Spleen (tissue), 11 donors: Measurements from ENCODE around the gene KLHL21. TPM values are rescaled to one million over a fixed set of nuclear protein-coding genes. Genes with fewer than 3 reads are reported as not detected.

Source experiments
- DNase-seq: peaks from one replicate; pipeline ENCODE4 v3.0.0-alpha.2; 2020
- H3K27ac ChIP-seq, 8 donors: fragments of 200-600 bp; sonication (generic) in 7 of 8; 1 replicate in 4 of 8; 2 replicates in 4 of 8; pipeline versions ENCODE4 v1.5.0 to v1.8.0; 2016 to 2021; ENCODE audit warnings: inconsistent platforms in 4 of 8, mild to moderate bottlenecking in 4 of 8, moderate library complexity in 1 of 8
- H3K27me3 ChIP-seq, 7 donors: fragments of 200-600 bp; sonication (generic) in 6 of 7; replicated peaks in 1 of 7; 1 replicate in 4 of 7; 2 replicates in 3 of 7; pipeline versions ENCODE4 v1.5.0 to v1.8.0; 2016 to 2021; ENCODE audit warnings: inconsistent platforms in 3 of 7, mild to moderate bottlenecking in 1 of 7
- H3K36me3 ChIP-seq, 6 donors: fragments of 200-600 bp; sonication (generic) in 5 of 6; 1 replicate in 4 of 6; 2 replicates in 2 of 6; pipeline versions ENCODE4 v1.5.0 to v1.8.0; 2016 to 2021; ENCODE audit warnings: inconsistent platforms in 2 of 6
- H3K4me1 ChIP-seq, 6 donors: fragments of 200-600 bp; sonication (generic) in 5 of 6; 1 replicate in 3 of 6; 2 replicates in 3 of 6; pipeline versions ENCODE4 v1.5.0 to v1.8.0; 2016 to 2021; ENCODE audit warnings: inconsistent platforms in 3 of 6
- H3K4me3 ChIP-seq, 8 donors: fragments of 200-600 bp; sonication (generic) in 7 of 8; 1 replicate in 4 of 8; 2 replicates in 4 of 8; pipeline versions ENCODE4 v1.5.0 to v1.8.0; 2016 to 2021; ENCODE audit warnings: inconsistent platforms in 4 of 8, mild to moderate bottlenecking in 4 of 8, moderate library complexity in 2 of 8
- H3K9me3 ChIP-seq, 8 donors: fragments of 200-600 bp; sonication (generic) in 7 of 8; 1 replicate in 4 of 8; 2 replicates in 4 of 8; pipeline versions ENCODE4 v1.5.0 to v1.8.0; 2016 to 2021; ENCODE audit warnings: inconsistent platforms in 4 of 8
- POLR2A ChIP-seq, 3 donors: fragments of 450-650 bp; IDR thresholded peaks; one replicate each; pipeline ENCODE4 v1.5.1; 2017; ENCODE audit warnings: antibody characterized with exemption in 3 of 3, mild to moderate bottlenecking in 1 of 3
- POLR2AphosphoS5 ChIP-seq, 3 donors: sonication (generic); formaldehyde crosslinking; IDR thresholded peaks; one replicate each; pipeline ENCODE4 v1.5.1; 2017; ENCODE audit warnings: antibody characterized with exemption in 3 of 3
- WGBS, 5 donors: extraction: QIAGEN DNeasy Blood & Tissue Kit in 3 of 5; methylation state at CpG; one replicate each; pipeline versions ENCODE4 v1.1.5 to v1.1.7; 2013 to 2018; 5-methylcytosine and 5-hydroxymethylcytosine counted together
- intact Hi-C: fragments of 100-400 bp; cut with DNase I; formaldehyde crosslinking; loops from one replicate; pipeline ENCODE4 v1.15.0; 2023; ENCODE audit warnings: low total_unique reads
- polyA plus RNA-seq, 3 donors: library from polyadenylated mRNA; stranded (reverse); fragments of 200-250 nt; gene quantifications; one replicate each; pipeline ENCODE4 v1.2.1, GENCODE V29; 2013
- total RNA-seq, 7 donors: library from RNA; depleted of rRNA in 3 of 7; stranded (reverse); fragments of >200 nt in 3 of 7; fragmentation: NEBNext Ultra II Directional in 4 of 7; extraction: Animal tissue kit (Norgen Biotek cat#: 25700) in 4 of 7; gene quantifications; one replicate each; pipeline versions ENCODE4 v1.1.0 to v1.2.1, GENCODE V29; 2016 to 2021
- TF ChIP-seq, protein P1 (sequence below), 11 experiments: fragments of 200-600 bp in 7 of 11; fragments of 450-650 bp in 4 of 11; sonication (generic) in 4 of 11; IDR thresholded peaks in 8 of 11; conservative IDR thresholded peaks in 3 of 11; 1 replicate in 7 of 11; 2 replicates in 4 of 11; pipeline versions ENCODE4 v1.4.0 to v1.8.0; 2016 to 2021; ENCODE audit warnings: antibody characterized with exemption in 11 of 11, inconsistent platforms in 4 of 11, mild to moderate bottlenecking in 1 of 11
- donor health status: healthy with polysubstance abuse.
- donor health status: DM: no; HTN: no; CAD: no; lungs with moderate emphysema.
- donor health status: DM: no; HTN: no; CAD: no.
- donor health status: Bipolar disorder and iron deficiency.
- donor health status: healthy.
- donor health status: DM: no; HTN: no; CAD: no.
- donor health status: DM: yes; HTN: yes; CAD: no.

KLHL21 gene
- total and polyA plus RNA-seq, 10 donors: 5.0 to 41.5 (median 22.4) TPM

DNA sequence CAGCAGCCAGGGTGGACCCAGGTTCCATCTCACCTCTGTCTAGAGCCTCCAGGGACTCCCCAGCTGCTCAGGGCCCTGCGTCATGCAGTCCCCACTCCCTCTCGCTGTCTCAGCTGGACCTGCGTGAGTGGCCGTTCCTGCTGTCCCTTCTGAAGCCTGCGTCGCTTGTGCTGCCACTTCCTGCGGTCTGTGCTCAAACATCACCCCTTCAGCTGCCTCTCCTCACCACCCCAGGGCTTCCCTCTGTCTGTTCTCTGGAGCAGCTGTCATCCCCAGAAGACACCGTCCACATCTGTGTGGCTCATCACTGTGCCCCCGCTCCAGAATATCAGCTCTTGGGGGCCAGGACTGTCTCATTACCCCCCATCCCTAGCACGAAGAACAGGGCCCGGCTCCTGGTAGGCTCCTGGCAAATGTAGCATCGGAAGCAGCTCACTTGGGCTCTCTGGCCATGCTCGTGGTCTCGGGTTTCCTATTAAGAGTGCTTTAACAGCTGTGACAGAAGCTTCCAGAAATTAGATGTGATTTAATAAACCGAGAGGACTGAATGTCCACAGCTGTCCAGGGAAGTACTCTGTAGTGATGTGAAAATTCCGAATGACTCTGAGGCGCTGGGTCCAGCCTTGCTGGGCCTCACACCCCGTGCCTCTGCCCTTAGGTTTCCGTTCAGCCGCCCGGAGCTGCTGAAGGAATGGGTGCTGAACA lies 25.3 kb upstream of the KLHL21 start:
- peaks cover 11 to 42% (median 33%) of the 10 kb centered on the region in 6 donors for H3K4me1 ChIP-seq
- no peaks in the 10 kb centered on the region for H3K27me3 ChIP-seq
- peaks cover 0 to 73% (median 44%) of the 10 kb centered on the region in 6 donors for H3K36me3 ChIP-seq
- H3K9me3 ChIP-seq: no peaks in the 10 kb centered on the region
- no peak overlapping the region for H3K4me3 ChIP-seq
- intact Hi-C loops: loop anchor here (10.0 kb wide), 1 partner anchor 53 kb away; the partner anchor contains the start of gene ZBTB48
- DNase-seq: no peak
- 92 to 96% (median 93%) methylated on average over 20 to 21 of the region's 21 CpGs for WGBS, 5 donors
- no peak overlapping the region for H3K27ac ChIP-seq
- TF ChIP-seq, protein P1, sequence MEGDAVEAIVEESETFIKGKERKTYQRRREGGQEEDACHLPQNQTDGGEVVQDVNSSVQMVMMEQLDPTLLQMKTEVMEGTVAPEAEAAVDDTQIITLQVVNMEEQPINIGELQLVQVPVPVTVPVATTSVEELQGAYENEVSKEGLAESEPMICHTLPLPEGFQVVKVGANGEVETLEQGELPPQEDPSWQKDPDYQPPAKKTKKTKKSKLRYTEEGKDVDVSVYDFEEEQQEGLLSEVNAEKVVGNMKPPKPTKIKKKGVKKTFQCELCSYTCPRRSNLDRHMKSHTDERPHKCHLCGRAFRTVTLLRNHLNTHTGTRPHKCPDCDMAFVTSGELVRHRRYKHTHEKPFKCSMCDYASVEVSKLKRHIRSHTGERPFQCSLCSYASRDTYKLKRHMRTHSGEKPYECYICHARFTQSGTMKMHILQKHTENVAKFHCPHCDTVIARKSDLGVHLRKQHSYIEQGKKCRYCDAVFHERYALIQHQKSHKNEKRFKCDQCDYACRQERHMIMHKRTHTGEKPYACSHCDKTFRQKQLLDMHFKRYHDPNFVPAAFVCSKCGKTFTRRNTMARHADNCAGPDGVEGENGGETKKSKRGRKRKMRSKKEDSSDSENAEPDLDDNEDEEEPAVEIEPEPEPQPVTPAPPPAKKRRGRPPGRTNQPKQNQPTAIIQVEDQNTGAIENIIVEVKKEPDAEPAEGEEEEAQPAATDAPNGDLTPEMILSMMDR (IDR thresholded peaks at IDR 0.05 in 8 of 11, conservative IDR thresholded peaks at IDR 0.05 in 3 of 11): no peak
- TF ChIP-seq POLR2A (IDR thresholded peaks at IDR 0.05) (no peak), POLR2AphosphoS5 (IDR thresholded peaks at IDR 0.05) (no peak)

DNA sequence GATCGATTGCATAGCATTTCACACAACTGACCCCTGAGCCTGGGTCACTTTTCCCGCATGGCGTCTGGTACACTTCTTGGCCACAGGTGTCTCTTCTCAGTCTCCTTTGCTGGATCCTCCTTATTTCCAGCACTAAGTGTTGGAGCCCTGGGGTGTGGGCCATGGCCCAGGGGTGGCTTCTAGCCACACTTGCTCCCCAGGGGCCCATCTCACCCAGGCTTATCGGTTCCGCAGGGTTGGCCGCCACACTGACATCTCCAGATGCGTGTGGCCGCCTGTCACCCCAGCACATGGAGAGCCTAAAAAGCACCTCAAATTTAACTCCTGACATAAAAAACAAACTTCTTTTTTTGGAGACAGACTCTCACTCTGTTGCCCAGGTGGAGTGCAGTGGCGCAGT lies 24.4 kb upstream of the KLHL21 start:
- no peak for DNase-seq
- Histone ChIP-seq H3K4me1 (peaks cover 11 to 42% (median 33%) of the 10 kb centered on the region in 6 donors), H3K27me3 (no peaks in the 10 kb centered on the region), H3K4me3 (no peak overlapping the region), H3K27ac (no peak overlapping the region), H3K36me3 (peaks cover 0 to 73% (median 40%) of the 10 kb centered on the region in 6 donors), H3K9me3 (no peaks in the 10 kb centered on the region)
- intact Hi-C loops: loop anchor here (10.0 kb wide), 1 partner anchor 52 kb away; the partner anchor contains the start of gene ZBTB48
- WGBS, 5 donors: 81 to 96% (median 95%) methylated on average over 9 of the region's 9 CpGs
- TF ChIP-seq, protein P1 (IDR thresholded peaks at IDR 0.05 in 8 of 11, conservative IDR thresholded peaks at IDR 0.05 in 3 of 11): no peak
- TF ChIP-seq POLR2A (IDR thresholded peaks at IDR 0.05) (no peak), POLR2AphosphoS5 (IDR thresholded peaks at IDR 0.05) (no peak)

DNA sequence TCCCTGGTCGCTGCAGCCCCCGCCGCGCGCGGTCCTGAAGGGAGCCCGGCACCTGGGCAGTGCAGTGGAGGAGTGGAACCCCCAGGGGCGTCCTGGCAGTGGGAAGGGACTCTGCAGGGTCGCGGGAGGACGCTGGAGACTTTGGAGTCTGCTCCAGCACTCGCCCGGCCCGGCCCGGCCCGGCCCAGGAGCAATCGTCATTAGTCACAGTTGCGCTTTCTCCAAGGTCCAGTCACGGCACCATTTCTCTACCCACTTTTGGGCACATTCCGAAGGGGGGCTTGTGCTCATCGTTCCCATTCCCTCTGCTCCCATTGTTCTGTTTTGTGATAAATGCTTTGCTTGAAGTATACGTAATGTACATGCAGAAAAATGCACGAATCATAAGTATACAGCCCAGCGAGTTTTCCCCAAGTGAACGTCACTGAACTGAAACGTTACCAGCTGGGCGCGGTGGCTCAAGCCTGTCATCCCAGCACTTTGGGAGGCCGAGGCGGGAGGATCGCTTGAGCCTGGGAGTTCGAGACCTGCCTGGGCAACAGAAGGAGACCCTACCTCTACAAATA lies 23.0 kb upstream of the KLHL21 start:
- peaks cover 0 to 73% (median 47%) of the 10 kb centered on the region in 6 donors for H3K36me3 ChIP-seq
- intact Hi-C loops: loop anchor here (10.0 kb wide), 1 partner anchor 51 kb away; the partner anchor contains the start of gene ZBTB48
- peaks cover 11 to 42% (median 33%) of the 10 kb centered on the region in 6 donors for H3K4me1 ChIP-seq
- 3 to 12% (median 9%) methylated on average over 22 to 32 of the region's 32 CpGs for WGBS, 5 donors
- peak overlapping the region; percentile 68 to 91 (median 84) for H3K27ac ChIP-seq
- no peaks in the 10 kb centered on the region for H3K27me3 ChIP-seq
- TF ChIP-seq POLR2A (IDR thresholded peaks at IDR 0.05) (no peak), POLR2AphosphoS5 (IDR thresholded peaks at IDR 0.05) (no peak)
- TF ChIP-seq, protein P1 (IDR thresholded peaks at IDR 0.05 in 8 of 11, conservative IDR thresholded peaks at IDR 0.05 in 3 of 11): no peak
- no peak for DNase-seq
- H3K9me3 ChIP-seq: no peaks in the 10 kb centered on the region
- H3K4me3 ChIP-seq: peak overlapping the region; percentile 69 to 96 (median 74)
